Astrocyte of the cerebellum (primary cell): ENCODE results near the gene CACNA1S.

Experiments
- DNase-seq: peaks from one replicate; pipeline ENCODE4 v3.0.0-alpha.2; 2011; ENCODE audit warnings: low read depth
- H3K4me3 ChIP-seq: 2 replicates; pipeline ENCODE4 v1.5.1; 2011; ENCODE audit warnings: mild to moderate bottlenecking, low read depth, low read length, moderate library complexity
- in situ Hi-C: cut with HindIII; loops from 2 replicates; pipeline ENCODE4 v1.10.0; 2017; ENCODE audit warnings: low sequenced_read_pairs
- TF ChIP-seq, protein P1 (sequence below): IDR thresholded peaks from 2 replicates; pipeline ENCODE4 v1.5.1; 2012; ENCODE audit warnings: low read length, low read depth, moderate library complexity, mild to moderate bottlenecking; ENCODE audit errors: missing control alignments

Gene CACNA1S

GRCh38 chr1:201083741-201084140 is 28.5 kb downstream of the CACNA1S start:
- TF ChIP-seq, protein P1, sequence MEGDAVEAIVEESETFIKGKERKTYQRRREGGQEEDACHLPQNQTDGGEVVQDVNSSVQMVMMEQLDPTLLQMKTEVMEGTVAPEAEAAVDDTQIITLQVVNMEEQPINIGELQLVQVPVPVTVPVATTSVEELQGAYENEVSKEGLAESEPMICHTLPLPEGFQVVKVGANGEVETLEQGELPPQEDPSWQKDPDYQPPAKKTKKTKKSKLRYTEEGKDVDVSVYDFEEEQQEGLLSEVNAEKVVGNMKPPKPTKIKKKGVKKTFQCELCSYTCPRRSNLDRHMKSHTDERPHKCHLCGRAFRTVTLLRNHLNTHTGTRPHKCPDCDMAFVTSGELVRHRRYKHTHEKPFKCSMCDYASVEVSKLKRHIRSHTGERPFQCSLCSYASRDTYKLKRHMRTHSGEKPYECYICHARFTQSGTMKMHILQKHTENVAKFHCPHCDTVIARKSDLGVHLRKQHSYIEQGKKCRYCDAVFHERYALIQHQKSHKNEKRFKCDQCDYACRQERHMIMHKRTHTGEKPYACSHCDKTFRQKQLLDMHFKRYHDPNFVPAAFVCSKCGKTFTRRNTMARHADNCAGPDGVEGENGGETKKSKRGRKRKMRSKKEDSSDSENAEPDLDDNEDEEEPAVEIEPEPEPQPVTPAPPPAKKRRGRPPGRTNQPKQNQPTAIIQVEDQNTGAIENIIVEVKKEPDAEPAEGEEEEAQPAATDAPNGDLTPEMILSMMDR: no peak
- in situ Hi-C loops: no loop called here
- H3K4me3 ChIP-seq: no peak overlapping the region
- DNase-seq: no peak

DNA sequence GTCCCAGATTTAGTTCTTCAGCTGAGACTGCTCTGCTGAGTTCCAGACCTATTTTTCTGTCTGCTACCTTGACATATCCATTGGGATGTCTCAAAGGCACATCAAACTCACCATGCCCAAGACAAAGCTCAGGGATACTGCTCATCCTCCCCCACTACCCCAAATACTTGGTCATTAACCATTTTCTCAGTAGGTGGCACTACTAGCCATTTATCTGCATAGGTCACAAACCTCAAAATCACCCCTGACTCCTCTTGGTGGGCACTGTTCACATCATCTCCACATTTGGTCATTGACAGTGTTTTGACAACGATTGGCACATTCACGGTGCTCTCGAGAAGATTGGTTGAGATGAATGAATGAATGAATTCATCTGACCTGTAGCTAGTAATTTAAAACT is 32.1 kb downstream of the CACNA1S start:
- DNase-seq: no peak
- H3K4me3 ChIP-seq: no peak overlapping the region
- in situ Hi-C loops: no loop called here

GRCh38 chr1:201077736-201078135 is 34.5 kb downstream of the CACNA1S start:
- DNase-seq: no peak
- no peak overlapping the region for H3K4me3 ChIP-seq
- TF ChIP-seq, protein P1: no peak
- in situ Hi-C loops: no loop called here

More for the DNA sequence above, 32.1 kb downstream of the CACNA1S start:
- TF ChIP-seq, protein P1: no peak

GRCh38 chr1:201077116-201077515 is 35.1 kb downstream of the CACNA1S start:
- no peak overlapping the region for H3K4me3 ChIP-seq
- DNase-seq: no peak
- in situ Hi-C loops: no loop called here
- TF ChIP-seq, protein P1: no peak

- TF ChIP-seq, protein P1: no peak
- no peak overlapping the region for H3K4me3 ChIP-seq
- in situ Hi-C loops: no loop called here
- no peak for DNase-seq
Observed at GRCh38 chr1:201076092-201076491, 36.1 kb downstream of the CACNA1S start.

GRCh38 chr1:201074018-201074417 is 38.2 kb downstream of the CACNA1S start:
- H3K4me3 ChIP-seq: no peak overlapping the region
- DNase-seq: no peak
- in situ Hi-C loops: no loop called here
- TF ChIP-seq, protein P1: no peak

- TF ChIP-seq, protein P1: no peak
- H3K4me3 ChIP-seq: no peak overlapping the region
- in situ Hi-C loops: no loop called here
- DNase-seq: no peak
Observed at GRCh38 chr1:201072922-201073321, 39.3 kb downstream of the CACNA1S start.
